HepG2 (cell line): Measurements from ENCODE around the gene MLX. TPM values are rescaled to one million over a fixed set of nuclear protein-coding genes. Genes with fewer than 3 reads are reported as not detected.

Source experiments
- CHD4 ChIP-seq: fragments of 200-600 bp; sonication (generic); IDR thresholded peaks from 2 replicates; pipeline ENCODE4 v1.7.0; 2017; ENCODE audit warnings: mild to moderate bottlenecking, low read length, borderline replicate concordance
- HNRNPLL ChIP-seq: fragments of 200-400 bp; formaldehyde crosslinking; IDR thresholded peaks from 2 replicates; pipeline ENCODE4 v1.6.1; 2017; ENCODE audit warnings: mild to moderate bottlenecking, low read depth, low read length; ENCODE audit not compliant: poor library complexity, severe bottlenecking
- SNRNP70 ChIP-seq: fragments of 200-400 bp; formaldehyde crosslinking; IDR thresholded peaks from 2 replicates; pipeline ENCODE4 v1.6.1; 2017; ENCODE audit warnings: mild to moderate bottlenecking, low read depth, low read length, moderate library complexity
- TCF12 ChIP-seq, 2 experiments: fragments of 450-650 bp in 1 of 2; sonication (generic) in 1 of 2; formaldehyde crosslinking in 1 of 2; IDR thresholded peaks; 2 replicates each; pipeline versions ENCODE4 v1.6.1 to v1.8.0; 2017 to 2022; ENCODE audit warnings: antibody characterized with exemption in 1 of 2, mild to moderate bottlenecking in 1 of 2, missing genetic modification reagents in 1 of 2, moderate library complexity in 1 of 2
- TP53 ChIP-seq: sonication (generic); formaldehyde crosslinking; conservative IDR thresholded peaks from 2 replicates; pipeline ENCODE4 v1.4.0; 2020; ENCODE audit warnings: missing genetic modification reagents
- ZBTB33 ChIP-seq: sonication (generic); formaldehyde crosslinking; IDR thresholded peaks from 2 replicates; pipeline ENCODE4 v1.4.0; 2020; ENCODE audit warnings: missing genetic modification reagents
- ZMYM2 ChIP-seq: sonication (generic); formaldehyde crosslinking; IDR thresholded peaks from 2 replicates; pipeline ENCODE4 v1.8.0; 2022; ENCODE audit warnings: mild to moderate bottlenecking, missing genetic modification reagents
- ZMYM3 ChIP-seq: sonication (generic); formaldehyde crosslinking; IDR thresholded peaks from 2 replicates; pipeline ENCODE4 v1.5.1; 2020; ENCODE audit warnings: mild to moderate bottlenecking, missing genetic modification reagents
- ZNF121 ChIP-seq: sonication (generic); formaldehyde crosslinking; IDR thresholded peaks from 2 replicates; pipeline ENCODE4 v1.5.0; 2020; ENCODE audit warnings: mild to moderate bottlenecking, missing genetic modification reagents
- ZNF329 ChIP-seq: sonication (generic); formaldehyde crosslinking; IDR thresholded peaks from 2 replicates; pipeline ENCODE4 v1.9.0; 2021; ENCODE audit warnings: low read depth, mild to moderate bottlenecking, missing genetic modification reagents
- ZNF33B ChIP-seq: sonication (generic); formaldehyde crosslinking; IDR thresholded peaks from 2 replicates; pipeline ENCODE4 v1.5.1; 2020; ENCODE audit warnings: mild to moderate bottlenecking, missing genetic modification reagents
- ZNF737 ChIP-seq: sonication (generic); formaldehyde crosslinking; IDR thresholded peaks from 2 replicates; pipeline ENCODE4 v1.5.0; 2020; ENCODE audit warnings: missing genetic modification reagents, mild to moderate bottlenecking, borderline replicate concordance
- ZNF766 ChIP-seq: sonication (generic); formaldehyde crosslinking; IDR thresholded peaks from 2 replicates; pipeline ENCODE4 v1.5.0; 2020; ENCODE audit warnings: missing genetic modification reagents, borderline replicate concordance
- ZSCAN30 ChIP-seq: sonication (generic); formaldehyde crosslinking; IDR thresholded peaks from 2 replicates; pipeline ENCODE4 v1.5.0; 2020; ENCODE audit warnings: mild to moderate bottlenecking, missing genetic modification reagents
- polyA plus RNA-seq, 8 experiments: library from polyadenylated mRNA; depleted of rRNA in 3 of 8; stranded (reverse) in 7 of 8; unstranded in 1 of 8; fragments of >200 nt; fragmentation: Illumina TruSeq in 4 of 8; extraction: Trizol in 4 of 8; gene quantifications; 2 replicates each; pipeline versions ENCODE4 v1.2.1 to v1.2.3, GENCODE V29; 2011 to 2016; ENCODE audit warnings: low read depth in 4 of 8, missing spikeins in 1 of 8, mixed read lengths in 1 of 8; ENCODE audit not compliant: insufficient read depth in 1 of 8
- total RNA-seq, 5 experiments: library from RNA; depleted of rRNA; stranded (reverse); fragments of >200 nt; fragmentation: Illumina TruSeq; extraction: Trizol; gene quantifications; 2 replicates each; pipeline ENCODE4 v1.2.3, GENCODE V29; 2016; ENCODE audit warnings: low read depth in 1 of 5
- TF ChIP-seq, protein P1 (sequence below): sonication (generic); formaldehyde crosslinking; IDR thresholded peaks from 2 replicates; pipeline ENCODE4 v1.4.0; 2020; ENCODE audit warnings: missing genetic modification reagents, mild to moderate bottlenecking, borderline replicate concordance
- TF ChIP-seq, protein P2 (sequence below): sonication (generic); formaldehyde crosslinking; IDR thresholded peaks from 2 replicates; pipeline ENCODE4 v1.5.0; 2020; ENCODE audit warnings: mild to moderate bottlenecking, missing genetic modification reagents, borderline replicate concordance
- TF ChIP-seq, protein P3 (sequence below): sonication (generic); formaldehyde crosslinking; IDR thresholded peaks from 2 replicates; pipeline ENCODE4 v1.5.1; 2020; ENCODE audit warnings: missing genetic modification reagents, mild to moderate bottlenecking, borderline replicate concordance
- TF ChIP-seq, protein P4 (sequence below): IDR thresholded peaks from 2 replicates; pipeline ENCODE4 v1.6.1; 2016; ENCODE audit warnings: missing compliant biosample characterization, missing genetic modification reagents, borderline replicate concordance

The MLX gene
- total and polyA plus RNA-seq, 2 of the 13 experiments (the other 11 are each of a cell fraction or from before 2014, with no cell fraction given), result 38.9 to 74.4 TPM

- TF ChIP-seq, protein P1, sequence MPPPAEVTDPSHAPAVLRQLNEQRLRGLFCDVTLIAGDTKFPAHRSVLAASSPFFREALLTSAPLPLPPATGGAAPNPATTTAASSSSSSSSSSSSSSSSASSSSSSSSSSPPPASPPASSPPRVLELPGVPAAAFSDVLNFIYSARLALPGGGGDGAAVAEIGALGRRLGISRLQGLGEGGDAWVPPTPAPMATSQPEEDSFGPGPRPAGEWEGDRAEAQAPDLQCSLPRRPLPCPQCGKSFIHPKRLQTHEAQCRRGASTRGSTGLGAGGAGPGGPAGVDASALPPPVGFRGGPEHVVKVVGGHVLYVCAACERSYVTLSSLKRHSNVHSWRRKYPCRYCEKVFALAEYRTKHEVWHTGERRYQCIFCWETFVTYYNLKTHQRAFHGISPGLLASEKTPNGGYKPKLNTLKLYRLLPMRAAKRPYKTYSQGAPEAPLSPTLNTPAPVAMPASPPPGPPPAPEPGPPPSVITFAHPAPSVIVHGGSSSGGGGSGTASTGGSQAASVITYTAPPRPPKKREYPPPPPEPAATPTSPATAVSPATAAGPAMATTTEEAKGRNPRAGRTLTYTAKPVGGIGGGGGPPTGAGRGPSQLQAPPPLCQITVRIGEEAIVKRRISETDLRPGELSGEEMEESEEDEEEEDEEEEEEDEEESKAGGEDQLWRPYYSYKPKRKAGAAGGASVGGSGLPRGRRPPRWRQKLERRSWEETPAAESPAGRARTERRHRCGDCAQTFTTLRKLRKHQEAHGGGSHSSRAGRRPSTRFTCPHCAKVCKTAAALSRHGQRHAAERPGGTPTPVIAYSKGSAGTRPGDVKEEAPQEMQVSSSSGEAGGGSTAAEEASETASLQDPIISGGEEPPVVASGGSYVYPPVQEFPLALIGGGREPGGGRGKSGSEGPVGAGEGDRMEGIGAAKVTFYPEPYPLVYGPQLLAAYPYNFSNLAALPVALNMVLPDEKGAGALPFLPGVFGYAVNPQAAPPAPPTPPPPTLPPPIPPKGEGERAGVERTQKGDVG (CRISPR knock-in tag), result peak; percentile 94
- TF ChIP-seq TCF12 (IDR thresholded peaks at IDR 0.05) (no peak), TCF12 (CRISPR knock-in tag; IDR thresholded peaks at IDR 0.05) (0 out of 2 replicates have a peak, but pooled peaks have one; percentile 3), ZNF121 (CRISPR knock-in tag) (no peak), TP53 (CRISPR knock-in tag) (no peak), ZNF329 (CRISPR knock-in tag) (0 out of 2 replicates have a peak, but pooled peaks have one; percentile 59), ZNF766 (CRISPR knock-in tag) (peak; percentile 26; the same call in 1 of the 2 replicates), CHD4 (0 out of 2 replicates have a peak, but pooled peaks have one; percentile 49), ZSCAN30 (no peak), HNRNPLL (peak; percentile 1), ZMYM2 (CRISPR knock-in tag) (peak; percentile 43; the same call in 1 of the 2 replicates), ZNF737 (0 out of 2 replicates have a peak, but pooled peaks have one; percentile 40), SNRNP70 (no peak), ZNF33B (CRISPR knock-in tag) (0 out of 2 replicates have a peak, but pooled peaks have one; percentile 4), ZMYM3 (0 out of 2 replicates have a peak, but pooled peaks have one; percentile 46), ZBTB33 (CRISPR knock-in tag) (peak; percentile 90)
- TF ChIP-seq, protein P2, sequence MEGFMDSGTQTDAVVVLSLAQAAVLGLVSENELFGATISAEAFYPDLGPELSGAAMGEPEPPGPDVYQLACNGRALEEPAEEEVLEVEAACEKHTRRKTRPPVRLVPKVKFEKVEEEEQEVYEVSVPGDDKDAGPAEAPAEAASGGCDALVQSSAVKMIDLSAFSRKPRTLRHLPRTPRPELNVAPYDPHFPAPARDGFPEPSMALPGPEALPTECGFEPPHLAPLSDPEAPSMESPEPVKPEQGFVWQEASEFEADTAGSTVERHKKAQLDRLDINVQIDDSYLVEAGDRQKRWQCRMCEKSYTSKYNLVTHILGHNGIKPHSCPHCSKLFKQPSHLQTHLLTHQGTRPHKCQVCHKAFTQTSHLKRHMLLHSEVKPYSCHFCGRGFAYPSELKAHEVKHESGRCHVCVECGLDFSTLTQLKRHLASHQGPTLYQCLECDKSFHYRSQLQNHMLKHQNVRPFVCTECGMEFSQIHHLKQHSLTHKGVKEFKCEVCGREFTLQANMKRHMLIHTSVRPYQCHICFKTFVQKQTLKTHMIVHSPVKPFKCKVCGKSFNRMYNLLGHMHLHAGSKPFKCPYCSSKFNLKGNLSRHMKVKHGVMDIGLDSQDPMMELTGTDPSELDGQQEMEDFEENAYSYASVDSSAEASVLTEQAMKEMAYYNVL (CRISPR knock-in tag), result 0 out of 2 replicates have a peak, but pooled peaks have one; percentile 5
- TF ChIP-seq, protein P3, sequence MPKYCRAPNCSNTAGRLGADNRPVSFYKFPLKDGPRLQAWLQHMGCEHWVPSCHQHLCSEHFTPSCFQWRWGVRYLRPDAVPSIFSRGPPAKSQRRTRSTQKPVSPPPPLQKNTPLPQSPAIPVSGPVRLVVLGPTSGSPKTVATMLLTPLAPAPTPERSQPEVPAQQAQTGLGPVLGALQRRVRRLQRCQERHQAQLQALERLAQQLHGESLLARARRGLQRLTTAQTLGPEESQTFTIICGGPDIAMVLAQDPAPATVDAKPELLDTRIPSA (CRISPR knock-in tag), result 0 out of 2 replicates have a peak, but pooled peaks have one; percentile 52
- TF ChIP-seq, protein P4, sequence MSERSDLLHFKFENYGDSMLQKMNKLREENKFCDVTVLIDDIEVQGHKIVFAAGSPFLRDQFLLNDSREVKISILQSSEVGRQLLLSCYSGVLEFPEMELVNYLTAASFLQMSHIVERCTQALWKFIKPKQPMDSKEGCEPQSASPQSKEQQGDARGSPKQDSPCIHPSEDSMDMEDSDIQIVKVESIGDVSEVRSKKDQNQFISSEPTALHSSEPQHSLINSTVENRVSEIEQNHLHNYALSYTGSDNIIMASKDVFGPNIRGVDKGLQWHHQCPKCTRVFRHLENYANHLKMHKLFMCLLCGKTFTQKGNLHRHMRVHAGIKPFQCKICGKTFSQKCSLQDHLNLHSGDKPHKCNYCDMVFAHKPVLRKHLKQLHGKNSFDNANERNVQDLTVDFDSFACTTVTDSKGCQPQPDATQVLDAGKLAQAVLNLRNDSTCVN (CRISPR knock-in tag), result no peak
Observed at GRCh38 chr17:42566215-42566882, 551 bp upstream of the MLX start (continued).
